KBM-7 (cell line): ENCODE results near the gene TOMT.

Experiments used
- DNase-seq: peaks from one replicate; pipeline ENCODE4 v3.0.0-alpha.2; 2015
- in situ Hi-C: fragments of 300-500 bp; cut with MboI; formaldehyde crosslinking; loops from 2 replicates; pipeline ENCODE4 v1.14.3; 2020; ENCODE audit warnings: low sequenced_read_pairs, low pct_unique_long_range_greater_than_20kb, mixed read lengths

The TOMT gene

GRCh38 chr11:72084965-72085364 is 20.8 kb upstream of the TOMT start:
- in situ Hi-C loops = no loop called here
- no peak for DNase-seq

- in situ Hi-C loops = no loop called here
- no peak for DNase-seq
Observed at GRCh38 chr11:72085621-72086351, 19.9 kb upstream of the TOMT start.

GRCh38 chr11:72088076-72088808 is 17.5 kb upstream of the TOMT start:
- in situ Hi-C loops = no loop called here

GRCh38 chr11:72091292-72091691 is 14.4 kb upstream of the TOMT start:
- in situ Hi-C loops = loop anchor here (10.0 kb wide), 1 partner anchor 66 kb away; no protein-coding TSS in a partner anchor
- peak; percentile 93 for DNase-seq

More at GRCh38 chr11:72088076-72088808, 17.5 kb upstream of the TOMT start:
- no peak for DNase-seq

GRCh38 chr11:72098741-72099140 is 7.0 kb upstream of the TOMT start:
- DNase-seq = no peak
- in situ Hi-C loops = loop anchor here (10.0 kb wide), 1 partner anchor 74 kb away; no protein-coding TSS in a partner anchor

GRCh38 chr11:72100009-72100408 is 5.7 kb upstream of the TOMT start:
- DNase-seq = no peak

GRCh38 chr11:72100462-72100861 is 5.3 kb upstream of the TOMT start:
- DNase-seq = peak; percentile 91
- in situ Hi-C loops = no loop called here

More at GRCh38 chr11:72100009-72100408, 5.7 kb upstream of the TOMT start:
- in situ Hi-C loops = no loop called here

- in situ Hi-C loops = no loop called here
- peak; percentile 16 for DNase-seq
Observed at GRCh38 chr11:72102162-72102561, 3.6 kb upstream of the TOMT start.

- DNase-seq = no peak
- in situ Hi-C loops = no loop called here
Observed at GRCh38 chr11:72102631-72102945, 3.1 kb upstream of the TOMT start.

GRCh38 chr11:72102946-72103753 is 2.6 kb upstream of the TOMT start, which contains the start of gene LAMTOR1:
TSS of gene LAMTOR1 (minus strand) at chr11:72103297. CDS start at chr11:72103224, 73 bp downstream.
- peak; percentile 98 for DNase-seq
- in situ Hi-C loops = no loop called here

GRCh38 chr11:72103754-72104167 is 2.0 kb upstream of the TOMT start:
- no peak for DNase-seq
- in situ Hi-C loops = no loop called here

GRCh38 chr11:72111300-72112142 is 5.8 kb downstream of the TOMT start:
- no peak for DNase-seq
- in situ Hi-C loops = no loop called here

GRCh38 chr11:72112143-72112977 is 6.6 kb downstream of the TOMT start, which contains the start of gene ANAPC15:
TSS of gene ANAPC15 (minus strand) at chr11:72112695. CDS start at chr11:72111276, 1,419 bp downstream.
- DNase-seq = peak; percentile 99
- in situ Hi-C loops = no loop called here

GRCh38 chr11:72112978-72113808 is 7.5 kb downstream of the TOMT start:
- no peak for DNase-seq
- in situ Hi-C loops = no loop called here

- DNase-seq = no peak
- in situ Hi-C loops = no loop called here
Observed at GRCh38 chr11:72114570-72114969, 8.8 kb downstream of the TOMT start.

- in situ Hi-C loops = no loop called here
- no peak for DNase-seq
Observed at GRCh38 chr11:72116019-72116755, 10.5 kb downstream of the TOMT start.
